A673 (cell line): ENCODE measurements around the gene CACNA2D2. TPM values are rescaled to one million over a fixed set of nuclear protein-coding genes. Genes with fewer than 3 reads are reported as not detected.

ENCODE experiments used
- BruUV-seq: library from RNA; stranded (reverse); fragments of 400-500 nt; replicated peaks from 2 replicates; lab custom pipeline; 2021; lab: Mats Ljungman, UMichigan
- CTCF ChIA-PET: fragments of 300-600 bp; sonication (Branson Sonifier 250); formaldehyde crosslinking; loops from one replicate; lab custom pipeline; 2022; ENCODE audit warnings: antibody characterized with exemption; lab: Charles Lee
- POLR2A ChIA-PET: fragments of 300-600 bp; sonication (Branson Sonifier 250); formaldehyde crosslinking; loops from one replicate; lab custom pipeline; 2022; ENCODE audit warnings: antibody characterized with exemption; ENCODE audit not compliant: low non-redundant PET; lab: Charles Lee
- DNase-seq: peaks from one replicate; pipeline ENCODE4 v3.0.0-alpha.2; 2015; ENCODE audit warnings: low spot score
- H3K27ac ChIP-seq: fragments of 200-600 bp; sonication (generic); 2 replicates; pipeline ENCODE4 v1.5.1; 2016; ENCODE audit warnings: mixed run types, low read depth, mild to moderate bottlenecking, mixed read lengths, antibody characterized with exemption, low read length; ENCODE audit not compliant: poor library complexity, severe bottlenecking
- H3K27me3 ChIP-seq: fragments of 200-600 bp; sonication (generic); replicated peaks from 2 replicates; pipeline ENCODE4 v1.6.1; 2017; ENCODE audit warnings: mixed run types, low read depth, mild to moderate bottlenecking, mixed read lengths, antibody characterized with exemption, low read length; ENCODE audit not compliant: insufficient read depth, poor library complexity
- H3K36me3 ChIP-seq: fragments of 200-600 bp; sonication (generic); 2 replicates; pipeline ENCODE4 v1.6.1; 2016; ENCODE audit warnings: mixed run types, mild to moderate bottlenecking, mixed read lengths, antibody characterized with exemption, low read length; ENCODE audit not compliant: insufficient read depth, poor library complexity, severe bottlenecking
- H3K4me1 ChIP-seq: fragments of 200-600 bp; sonication (generic); 2 replicates; pipeline ENCODE4 v1.6.1; 2017; ENCODE audit warnings: mixed run types, mild to moderate bottlenecking, mixed read lengths, antibody characterized with exemption, low read length; ENCODE audit not compliant: insufficient read depth, poor library complexity, severe bottlenecking
- H3K4me3 ChIP-seq: fragments of 200-600 bp; sonication (generic); 2 replicates; pipeline ENCODE4 v1.5.1; 2016; ENCODE audit warnings: low read depth, mixed run types, mild to moderate bottlenecking, mixed read lengths, low read length; ENCODE audit not compliant: poor library complexity, severe bottlenecking
- H3K9me3 ChIP-seq: fragments of 200-600 bp; sonication (generic); 2 replicates; pipeline ENCODE4 v1.6.1; 2016; ENCODE audit warnings: mixed run types, low read depth, mild to moderate bottlenecking, mixed read lengths, antibody characterized with exemption, low read length; ENCODE audit not compliant: poor library complexity, severe bottlenecking
- EZH2 ChIP-seq: fragments of 200-600 bp; sonication (generic); IDR thresholded peaks from 2 replicates; pipeline ENCODE4 v1.6.1; 2017; ENCODE audit warnings: borderline replicate concordance, low read depth, mild to moderate bottlenecking, mixed read lengths, antibody characterized with exemption, low read length; ENCODE audit not compliant: poor library complexity, severe bottlenecking
- intact Hi-C: fragments of 100-400 bp; cut with micrococcal nuclease; formaldehyde crosslinking; loops from one replicate; pipeline ENCODE4 v1.10.0; 2022; ENCODE audit not compliant: unreplicated experiment
- total RNA-seq: library from RNA; stranded (reverse); gene quantifications from 2 replicates; pipeline ENCODE4 v1.2.3, GENCODE V29; 2021
- TF ChIP-seq, protein P1 (sequence below): fragments of 300-800, 200-600 bp; sonication (generic); conservative IDR thresholded peaks from 2 replicates; pipeline ENCODE4 v1.5.1; 2017; ENCODE audit warnings: low read depth, mild to moderate bottlenecking, antibody characterized with exemption, low read length, moderate library complexity, mixed read lengths

Gene CACNA2D2
- total RNA-seq, 1 experiment from 2014 or later = 0.17 TPM

DNA sequence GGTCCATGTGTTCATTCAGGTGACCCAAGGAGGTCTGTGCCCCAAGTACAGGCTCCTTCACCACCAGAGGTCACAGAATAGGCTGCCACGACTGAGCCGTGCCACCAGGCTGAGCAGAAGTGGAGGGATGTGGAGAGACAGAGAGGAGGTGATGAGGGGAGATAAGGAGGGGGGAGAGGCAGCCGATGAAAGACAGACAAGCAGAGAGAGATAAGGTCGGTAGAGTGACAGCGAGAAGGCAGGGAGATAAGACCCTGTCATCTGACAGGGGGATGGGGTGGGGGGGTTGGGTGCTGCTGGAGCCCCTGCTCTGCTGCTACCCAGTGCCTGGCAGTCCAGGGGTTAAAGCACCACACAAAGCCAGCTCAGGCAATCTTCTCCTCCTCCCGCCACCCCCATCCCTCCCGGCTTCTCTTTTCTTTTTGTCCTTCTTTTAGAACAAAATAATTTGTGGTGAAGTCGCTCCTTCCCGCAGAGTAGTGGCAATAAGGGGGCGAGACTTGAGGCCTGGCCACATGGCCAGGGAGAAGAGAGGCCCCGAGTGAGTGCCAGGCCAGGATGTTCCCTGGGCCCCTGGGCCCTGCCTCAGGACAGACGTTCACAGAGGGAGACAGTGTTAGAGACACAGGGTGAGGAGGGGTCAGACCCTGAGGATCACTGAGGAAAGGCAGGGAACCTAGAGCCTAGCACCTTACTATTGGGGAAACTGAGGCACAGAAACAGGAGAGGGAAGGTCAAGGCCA lies 67.9 kb downstream of the CACNA2D2 start:
- no TSS peak for BruUV-seq
- ChIA-PET POLR2A (no interaction called here), CTCF (no interaction called here)
- intact Hi-C loops = loop anchor here (2.0 to 5.0 kb wide), 2 partner anchors 107 to 177 kb away; partner anchors contain the start of gene CISH
- H3K27ac ChIP-seq = no peak overlapping the region
- no peaks in the 10 kb centered on the region for H3K27me3 ChIP-seq
- no peak for DNase-seq
- no peaks in the 10 kb centered on the region for H3K9me3 ChIP-seq
- no peak overlapping the region for H3K4me3 ChIP-seq
- peaks cover 3% of the 10 kb centered on the region for H3K4me1 ChIP-seq
- TF ChIP-seq, protein P1, sequence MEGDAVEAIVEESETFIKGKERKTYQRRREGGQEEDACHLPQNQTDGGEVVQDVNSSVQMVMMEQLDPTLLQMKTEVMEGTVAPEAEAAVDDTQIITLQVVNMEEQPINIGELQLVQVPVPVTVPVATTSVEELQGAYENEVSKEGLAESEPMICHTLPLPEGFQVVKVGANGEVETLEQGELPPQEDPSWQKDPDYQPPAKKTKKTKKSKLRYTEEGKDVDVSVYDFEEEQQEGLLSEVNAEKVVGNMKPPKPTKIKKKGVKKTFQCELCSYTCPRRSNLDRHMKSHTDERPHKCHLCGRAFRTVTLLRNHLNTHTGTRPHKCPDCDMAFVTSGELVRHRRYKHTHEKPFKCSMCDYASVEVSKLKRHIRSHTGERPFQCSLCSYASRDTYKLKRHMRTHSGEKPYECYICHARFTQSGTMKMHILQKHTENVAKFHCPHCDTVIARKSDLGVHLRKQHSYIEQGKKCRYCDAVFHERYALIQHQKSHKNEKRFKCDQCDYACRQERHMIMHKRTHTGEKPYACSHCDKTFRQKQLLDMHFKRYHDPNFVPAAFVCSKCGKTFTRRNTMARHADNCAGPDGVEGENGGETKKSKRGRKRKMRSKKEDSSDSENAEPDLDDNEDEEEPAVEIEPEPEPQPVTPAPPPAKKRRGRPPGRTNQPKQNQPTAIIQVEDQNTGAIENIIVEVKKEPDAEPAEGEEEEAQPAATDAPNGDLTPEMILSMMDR = no peak
- no peak for TF ChIP-seq EZH2
- no peaks in the 10 kb centered on the region for H3K36me3 ChIP-seq

DNA sequence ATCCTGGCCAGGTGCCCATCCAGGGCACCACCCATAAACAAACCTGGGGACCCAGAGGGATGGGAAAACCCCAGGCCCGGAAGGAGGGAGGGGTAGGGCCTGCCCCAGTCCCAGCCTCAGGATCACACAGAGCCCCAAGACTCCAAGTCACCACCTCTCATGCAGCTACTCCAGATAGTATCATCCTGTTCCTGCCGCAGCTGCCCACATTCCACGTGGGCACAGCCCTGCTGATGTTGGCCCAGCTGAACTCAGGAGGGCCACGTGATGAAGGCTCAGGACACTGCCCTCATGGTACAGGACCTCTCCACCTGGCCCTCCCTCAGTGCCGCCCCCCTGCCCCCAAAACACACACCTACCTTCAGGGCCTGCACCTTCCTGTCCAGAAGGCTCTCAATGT lies 69.5 kb downstream of the CACNA2D2 start:
- Histone ChIP-seq H3K4me1 (peaks cover 7% of the 10 kb centered on the region), H3K27ac (no peak overlapping the region), H3K36me3 (no peaks in the 10 kb centered on the region), H3K9me3 (no peaks in the 10 kb centered on the region), H3K4me3 (no peak overlapping the region), H3K27me3 (no peaks in the 10 kb centered on the region)
- CTCF ChIA-PET = no interaction called here
- no TSS peak for BruUV-seq
- intact Hi-C loops = no loop called here
- no peak for DNase-seq
- POLR2A ChIA-PET = no interaction called here
- TF ChIP-seq, protein P1 = no peak
- TF ChIP-seq EZH2 = no peak

DNA sequence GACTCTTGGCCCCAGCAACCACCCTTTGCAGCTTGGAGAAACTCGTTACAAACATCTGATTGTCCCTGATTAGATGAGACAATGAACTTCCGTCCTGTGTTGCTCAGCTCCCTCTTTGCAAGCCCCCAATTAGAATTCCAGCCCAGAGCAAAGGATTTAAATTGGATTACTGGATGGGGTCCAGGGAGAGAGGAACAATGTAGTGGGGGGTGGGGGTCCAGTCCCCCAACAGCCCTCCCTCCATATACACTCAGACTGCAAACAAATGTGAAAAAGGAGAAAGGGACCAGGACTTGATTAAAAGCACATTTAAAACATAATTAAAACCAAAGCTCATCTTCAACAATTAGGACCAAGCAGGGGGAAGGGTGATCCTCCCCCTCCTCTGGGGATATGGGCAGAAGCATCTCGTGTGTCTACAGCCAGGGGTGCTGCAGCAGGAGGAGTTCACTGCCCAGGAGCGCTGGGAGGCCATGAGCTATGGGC lies 72.4 kb downstream of the CACNA2D2 start:
- TF ChIP-seq EZH2 = no peak
- TF ChIP-seq, protein P1 = no peak
- no peaks in the 10 kb centered on the region for H3K9me3 ChIP-seq
- no peaks in the 10 kb centered on the region for H3K27me3 ChIP-seq
- POLR2A ChIA-PET = no interaction called here
- H3K27ac ChIP-seq = no peak overlapping the region
- CTCF ChIA-PET = no interaction called here
- peak; percentile 31 for DNase-seq
- no TSS peak for BruUV-seq
- intact Hi-C loops = no loop called here
- H3K4me1 ChIP-seq = peaks cover 11% of the 10 kb centered on the region
- no peak overlapping the region for H3K4me3 ChIP-seq
- no peaks in the 10 kb centered on the region for H3K36me3 ChIP-seq
